Naive thymus-derived CD8-positive, alpha-beta T cell (primary cell): ENCODE results near the gene UBE2G2. TPM values are rescaled to one million over a fixed set of nuclear protein-coding genes. Genes with fewer than 3 reads are reported as not detected.
"Not testable (repeated sequence)": the region's sequence is repeated elsewhere in the genome, so short reads cannot be mapped to it uniquely, and the experiment has no call there.

Experiments
- ATAC-seq, 2 donors: fragments of 150-1000 bp; cut with Tn5 transposase in 1 of 2; sonication (Bioruptor Pico), chemical (Tn5 transposase) in 1 of 2; 1 replicate in 1 of 2; 2 replicates in 1 of 2; pipeline ENCODE4 v1.10.0; 2021; ENCODE audit warnings: mild to moderate bottlenecking in 2 of 2, moderate library complexity in 2 of 2
- POLR2A ChIA-PET: fragments of 350-600 bp; sonication (Branson Sonifier 250); formaldehyde crosslinking; loops from one replicate; lab custom pipeline; 2021; ENCODE audit warnings: antibody characterized with exemption; lab: Charles Lee
- DNase-seq, 10 donors: peaks; one replicate each; pipeline versions ENCODE4 v3.0.0 to v3.0.0-alpha.2; 2020 to 2022
- H3K27ac Mint-ChIP-seq, 10 donors: one replicate each; pipeline ENCODE4 v1.8.0; 2020 to 2022; ENCODE audit warnings: mild to moderate bottlenecking in 10 of 10, mixed read lengths in 10 of 10, moderate library complexity in 4 of 10, inconsistent platforms in 1 of 10
- H3K27me3 Mint-ChIP-seq, 5 donors: one replicate each; pipeline ENCODE4 v1.8.0; 2021 to 2022; ENCODE audit warnings: mixed read lengths in 5 of 5
- H3K36me3 Mint-ChIP-seq, 3 donors: one replicate each; pipeline ENCODE4 v1.8.0; 2020 to 2022; ENCODE audit warnings: mixed read lengths in 3 of 3, mild to moderate bottlenecking in 2 of 3, inconsistent platforms in 1 of 3
- H3K4me1 Mint-ChIP-seq, 4 donors: one replicate each; pipeline ENCODE4 v1.8.0; 2021 to 2022; ENCODE audit warnings: mixed read lengths in 4 of 4
- H3K4me3 Mint-ChIP-seq, 10 donors: one replicate each; pipeline ENCODE4 v1.8.0; 2020 to 2022; ENCODE audit warnings: mild to moderate bottlenecking in 10 of 10, mixed read lengths in 10 of 10, moderate library complexity in 6 of 10, inconsistent platforms in 1 of 10
- H3K9me3 Mint-ChIP-seq, 9 donors: one replicate each; pipeline ENCODE4 v1.8.0; 2020 to 2022; ENCODE audit warnings: mixed read lengths in 9 of 9, mild to moderate bottlenecking in 3 of 9, inconsistent platforms in 1 of 9, moderate library complexity in 1 of 9
- polyA plus RNA-seq, 3 donors: library from polyadenylated mRNA; unstranded; fragments of 300-500 nt; fragmentation: Illumina TruSeq; gene quantifications; one replicate each; pipeline ENCODE4 v1.2.3, GENCODE V29; 2021
- total RNA-seq, 8 experiments: library from RNA in 2 of 8; stranded (reverse) in 2 of 8; gene quantifications; one replicate each; pipeline ENCODE4 v1.2.3 and lab custom pipeline; 2021 to 2026

The UBE2G2 gene
- total and polyA plus RNA-seq, 5 experiments from 2014 or later: 56.2 to 186 (median 72.8) TPM

GRCh38 chr21:44833663-44834062 is 32.0 kb upstream of the UBE2G2 start:
- Mint-ChIP-seq H3K9me3 (peaks cover 0 to 2% (median 1%) of the 10 kb centered on the region in 9 donors), H3K27me3 (no peaks in the 10 kb centered on the region), H3K36me3 (peaks cover 0 to 1% (median 0%) of the 10 kb centered on the region in 3 donors), H3K4me3 (no peak overlapping the region), H3K4me1 (peaks cover 5 to 24% (median 8%) of the 10 kb centered on the region in 4 donors), H3K27ac (no peak overlapping the region)
- DNase-seq: no peak
- no peak for ATAC-seq
- POLR2A ChIA-PET: no interaction called here

- H3K36me3 Mint-ChIP-seq: peaks cover 0 to 11% (median 8%) of the 10 kb centered on the region in 3 donors
- DNase-seq, H3K27me3 Mint-ChIP-seq, H3K4me3 Mint-ChIP-seq, POLR2A ChIA-PET, ATAC-seq: not testable (repeated sequence)
- H3K9me3 Mint-ChIP-seq: peaks cover 0 to 11% (median 10%) of the 10 kb centered on the region in 9 donors
- H3K27ac Mint-ChIP-seq: peak overlapping the region in 1 of 10 donors; percentile 28
- peaks cover 5 to 24% (median 8%) of the 10 kb centered on the region in 4 donors for H3K4me1 Mint-ChIP-seq
Observed at GRCh38 chr21:44832516-44833255, 31.1 kb upstream of the UBE2G2 start.

GRCh38 chr21:44831227-44831860 is 29.7 kb upstream of the UBE2G2 start:
- Mint-ChIP-seq H3K27me3 (no peaks in the 10 kb centered on the region), H3K36me3 (peaks cover 0 to 18% (median 8%) of the 10 kb centered on the region in 3 donors), H3K4me3 (peak overlapping the region in 4 of 10 donors; percentile 1 to 38 (median 11)), H3K9me3 (peaks cover 0 to 20% (median 14%) of the 10 kb centered on the region in 9 donors), H3K4me1 (peaks cover 5 to 24% (median 8%) of the 10 kb centered on the region in 4 donors), H3K27ac (peak overlapping the region in 8 of 10 donors; percentile 63 to 87 (median 79))
- POLR2A ChIA-PET: no interaction called here
- ATAC-seq (peak in 1 of 2 donors; percentile 44), DNase-seq (no peak)

GRCh38 chr21:44829507-44830092 is 28.0 kb upstream of the UBE2G2 start:
- Mint-ChIP-seq H3K27me3 (no peaks in the 10 kb centered on the region), H3K9me3 (peaks cover 0 to 20% (median 14%) of the 10 kb centered on the region in 9 donors), H3K4me3 (peak overlapping the region in 1 of 10 donors; percentile 12), H3K4me1 (peaks cover 5 to 24% (median 8%) of the 10 kb centered on the region in 4 donors), H3K27ac (peak overlapping the region in 3 of 10 donors; percentile 14 to 45 (median 43)), H3K36me3 (peaks cover 0 to 18% (median 8%) of the 10 kb centered on the region in 3 donors)
- POLR2A ChIA-PET: interaction anchor here (0.7 kb wide), 1 partner anchor 9 kb away, joined by 3 read pairs; no protein-coding TSS in a partner anchor
- DNase-seq: no peak
- ATAC-seq: no peak

GRCh38 chr21:44828362-44829056 is 26.9 kb upstream of the UBE2G2 start:
- Mint-ChIP-seq H3K27ac (peak overlapping the region in 2 of 10 donors; percentile 35 to 41), H3K4me1 (peaks cover 7 to 24% (median 8%) of the 10 kb centered on the region in 4 donors), H3K36me3 (peaks cover 0 to 21% (median 8%) of the 10 kb centered on the region in 3 donors), H3K9me3 (peaks cover 2 to 24% (median 18%) of the 10 kb centered on the region in 9 donors), H3K4me3 (no peak overlapping the region), H3K27me3 (peaks cover 0 to 1% (median 0%) of the 10 kb centered on the region in 5 donors)
- DNase-seq: no peak
- ATAC-seq: no peak
- POLR2A ChIA-PET: interaction anchor here (0.7 kb wide), 1 partner anchor 8 kb away, joined by 3 read pairs; no protein-coding TSS in a partner anchor

GRCh38 chr21:44823179-44823660 is 21.6 kb upstream of the UBE2G2 start:
- no peak overlapping the region for H3K27ac Mint-ChIP-seq
- H3K27me3 Mint-ChIP-seq: peaks cover 0 to 1% (median 0%) of the 10 kb centered on the region in 5 donors
- peaks cover 0 to 18% (median 4%) of the 10 kb centered on the region in 3 donors for H3K36me3 Mint-ChIP-seq
- ATAC-seq (no peak), DNase-seq (no peak)
- peaks cover 2 to 41% (median 27%) of the 10 kb centered on the region in 9 donors for H3K9me3 Mint-ChIP-seq
- H3K4me1 Mint-ChIP-seq: peaks cover 0 to 4% (median under 1%) of the 10 kb centered on the region in 4 donors
- no peak overlapping the region for H3K4me3 Mint-ChIP-seq
- POLR2A ChIA-PET: interaction anchor here (0.6 to 1.4 kb wide), 3 partner anchors 44 to 117 kb away, joined by 3 read pairs; partner anchors contain the start of gene SLX9

GRCh38 chr21:44822484-44823178 is 21.0 kb upstream of the UBE2G2 start:
- Mint-ChIP-seq H3K4me3 (no peak overlapping the region), H3K36me3 (peaks cover 0 to 13% (median 0%) of the 10 kb centered on the region in 3 donors), H3K9me3 (peaks cover 0 to 37% (median 25%) of the 10 kb centered on the region in 9 donors), H3K27me3 (peaks cover 0 to 1% (median 0%) of the 10 kb centered on the region in 5 donors), H3K27ac (no peak overlapping the region), H3K4me1 (peaks cover 0 to 4% (median under 1%) of the 10 kb centered on the region in 4 donors)
- POLR2A ChIA-PET: interaction anchor here (0.6 to 1.4 kb wide), 3 partner anchors 44 to 117 kb away, joined by 3 read pairs; partner anchors contain the start of gene SLX9
- ATAC-seq (no peak), DNase-seq (no peak)

- Mint-ChIP-seq H3K36me3 (peaks cover 0 to 6% (median 0%) of the 10 kb centered on the region in 3 donors), H3K27ac (peak overlapping the region in 2 of 10 donors; percentile 24 to 51), H3K9me3 (peaks cover 0 to 32% (median 19%) of the 10 kb centered on the region in 9 donors), H3K4me3 (no peak overlapping the region), H3K4me1 (peaks cover 5 to 17% (median 7%) of the 10 kb centered on the region in 4 donors), H3K27me3 (peaks cover 0 to 1% (median 0%) of the 10 kb centered on the region in 5 donors)
- ATAC-seq (no peak), DNase-seq (no peak)
- POLR2A ChIA-PET: interaction anchor here (0.8 to 4.1 kb wide), 3 partner anchors 8 to 111 kb away, joined by 3 to 20 read pairs (median 3); partner anchors contain the start of gene UBE2G2
Observed at GRCh38 chr21:44820851-44821250, 19.2 kb upstream of the UBE2G2 start.

- POLR2A ChIA-PET: interaction anchor here (2.8 to 4.1 kb wide), 2 partner anchors 18 to 54 kb away, joined by 20 to 23 read pairs; partner anchors contain the start of genes PTTG1IP and UBE2G2
- peaks cover 0 to 32% (median 19%) of the 10 kb centered on the region in 9 donors for H3K9me3 Mint-ChIP-seq
- peak overlapping the region in 9 of 10 donors; percentile 65 to 91 (median 84) for H3K27ac Mint-ChIP-seq
- H3K4me3 Mint-ChIP-seq: peak overlapping the region; percentile 15 to 82 (median 73)
- H3K27me3 Mint-ChIP-seq: peaks cover 0 to 1% (median 0%) of the 10 kb centered on the region in 5 donors
- peaks cover 0 to 6% (median 0%) of the 10 kb centered on the region in 3 donors for H3K36me3 Mint-ChIP-seq
- H3K4me1 Mint-ChIP-seq: peaks cover 6 to 26% (median 10%) of the 10 kb centered on the region in 4 donors
- ATAC-seq: no peak
- DNase-seq: no peak
Observed at GRCh38 chr21:44819283-44820243, 17.9 kb upstream of the UBE2G2 start.

- no peak for ATAC-seq
- H3K4me3 Mint-ChIP-seq: peak overlapping the region in 7 of 10 donors; percentile 65 to 82 (median 74)
- H3K4me1 Mint-ChIP-seq: peaks cover 6 to 26% (median 9%) of the 10 kb centered on the region in 4 donors
- peaks cover 0 to 30% (median 17%) of the 10 kb centered on the region in 9 donors for H3K9me3 Mint-ChIP-seq
- POLR2A ChIA-PET: interaction anchor here (0.5 to 4.1 kb wide), 3 partner anchors 17 to 720 kb away, joined by 3 to 23 read pairs (median 20); partner anchors contain the start of genes PTTG1IP and UBE2G2
- H3K27me3 Mint-ChIP-seq: no peaks in the 10 kb centered on the region
- DNase-seq: no peak
- peak overlapping the region in 7 of 10 donors; percentile 65 to 91 (median 85) for H3K27ac Mint-ChIP-seq
- peaks cover 0 to 4% (median 0%) of the 10 kb centered on the region in 3 donors for H3K36me3 Mint-ChIP-seq
Observed at GRCh38 chr21:44818640-44819011, 17.0 kb upstream of the UBE2G2 start.
